SK-N-SH (cell line): Measurements from ENCODE around the gene SNRPN. TPM values are rescaled to one million over a fixed set of nuclear protein-coding genes. Genes with fewer than 3 reads are reported as not detected.
"Not testable (repeated sequence)": the region's sequence is repeated elsewhere in the genome, so short reads cannot be mapped to it uniquely, and the experiment has no call there.

Source experiments
- CTCF ChIA-PET: fragments of 300-600, 350-600 bp; formaldehyde crosslinking; extraction: SDS; loops from one replicate; lab custom pipeline; 2021; lab: Yijun Ruan, JAX
- POLR2A ChIA-PET: fragments of 350-600 bp; sonication (Branson Sonifier 250); formaldehyde crosslinking; extraction: SDS; loops from one replicate; lab custom pipeline; 2020; ENCODE audit warnings: antibody characterized with exemption, inconsistent platforms; lab: Yijun Ruan, JAX
- DNase-seq: peaks from one replicate; pipeline ENCODE4 v3.0.0; 2012
- H2AFZ ChIP-seq: fragments of 200-600 bp; sonication (generic); 2 replicates; pipeline ENCODE4 v1.8.1; 2016; ENCODE audit warnings: antibody characterized with exemption, mild to moderate bottlenecking, low read depth
- H3F3A ChIP-seq: fragments of 200-600 bp; sonication (generic); replicated peaks from 2 replicates; pipeline ENCODE3; 2016; ENCODE audit warnings: antibody characterized with exemption, mild to moderate bottlenecking; ENCODE audit not compliant: insufficient read depth
- H3K27ac ChIP-seq, 2 experiments: fragments of 200-500 bp in 1 of 2; fragments of 200-600 bp in 1 of 2; sonication (Bioruptor generic) in 1 of 2; sonication (generic), shearing (Covaris generic) in 1 of 2; 2 replicates each; pipeline versions ENCODE4 v1.5.1 to v1.6.1; 2014 to 2016; ENCODE audit warnings: low read depth in 2 of 2, inconsistent platforms in 1 of 2, low read length in 1 of 2, mild to moderate bottlenecking in 1 of 2, mixed read lengths in 1 of 2
- H3K27me3 ChIP-seq: fragments of 200-600 bp; sonication (generic), shearing (Covaris generic); 2 replicates; pipeline ENCODE4 v1.6.1; 2016; ENCODE audit warnings: mixed run types; ENCODE audit not compliant: insufficient read depth
- H3K36me3 ChIP-seq, 2 experiments: fragments of 200-500 bp in 1 of 2; fragments of 200-600 bp in 1 of 2; sonication (Bioruptor generic) in 1 of 2; sonication (generic) in 1 of 2; replicated peaks in 1 of 2; 2 replicates each; pipeline versions ENCODE3 to v1.5.1; 2014 to 2016; ENCODE audit warnings: low read length in 1 of 2, mild to moderate bottlenecking in 1 of 2; ENCODE audit not compliant: insufficient read depth in 2 of 2, control insufficient read depth in 1 of 2
- H3K4me1 ChIP-seq, 2 experiments: fragments of 200-500 bp in 1 of 2; fragments of 200-600 bp in 1 of 2; sonication (Bioruptor generic) in 1 of 2; sonication (generic), shearing (Covaris generic) in 1 of 2; 2 replicates each; pipeline versions ENCODE4 v1.5.1 to v1.6.1; 2014 to 2016; ENCODE audit warnings: low read depth in 1 of 2, low read length in 1 of 2, mixed run types in 1 of 2; ENCODE audit not compliant: insufficient read depth in 2 of 2, control insufficient read depth in 1 of 2
- H3K4me2 ChIP-seq: fragments of 200-600 bp; sonication (generic), shearing (Covaris generic); 2 replicates; pipeline ENCODE4 v1.6.1; 2017; ENCODE audit warnings: mixed run types
- H3K4me3 ChIP-seq, 2 experiments: fragments of 200-500 bp in 1 of 2; fragments of 200-600 bp in 1 of 2; sonication (Bioruptor generic) in 1 of 2; sonication (generic), shearing (Covaris generic) in 1 of 2; 2 replicates each; pipeline versions ENCODE4 v1.5.1 to v1.8.1; 2014 to 2016; ENCODE audit warnings: low read depth in 2 of 2, inconsistent platforms in 1 of 2, low read length in 1 of 2, mild to moderate bottlenecking in 1 of 2, mixed read lengths in 1 of 2, moderate library complexity in 1 of 2
- H3K79me2 ChIP-seq: fragments of 200-600 bp; sonication (generic); 2 replicates; pipeline ENCODE4 v1.8.1; 2017; ENCODE audit warnings: mild to moderate bottlenecking; ENCODE audit not compliant: insufficient read depth
- H3K9ac ChIP-seq: fragments of 200-600 bp; sonication (generic); 2 replicates; pipeline ENCODE4 v1.6.1; 2017; ENCODE audit warnings: mixed run types
- H3K9me2 ChIP-seq: fragments of 200-600 bp; sonication (generic); 2 replicates; pipeline ENCODE4 v1.6.1; 2017; ENCODE audit warnings: mixed run types
- H3K9me3 ChIP-seq: fragments of 200-600 bp; sonication (generic); 2 replicates; pipeline ENCODE4 v1.6.1; 2017; ENCODE audit warnings: mixed run types, mild to moderate bottlenecking, moderate library complexity
- H4K20me1 ChIP-seq: fragments of 200-600 bp; sonication (generic); 2 replicates; pipeline ENCODE4 v1.6.1; 2017; ENCODE audit warnings: mild to moderate bottlenecking, mixed run types; ENCODE audit not compliant: insufficient read depth
- ELF1 ChIP-seq: IDR thresholded peaks from 2 replicates; pipeline ENCODE4 v1.4.0; 2012
- EZH2phosphoT487 ChIP-seq: fragments of 200-600 bp; sonication (generic); IDR thresholded peaks from 2 replicates; pipeline ENCODE4 v1.6.1; 2017; ENCODE audit warnings: low read depth, mixed run types, mild to moderate bottlenecking, antibody characterized with exemption, moderate library complexity, borderline replicate concordance
- FOSL2 ChIP-seq: IDR thresholded peaks from 2 replicates; pipeline ENCODE4 v1.4.0; 2012; ENCODE audit warnings: low read depth, mild to moderate bottlenecking, moderate library complexity, borderline replicate concordance
- FOXJ3 ChIP-seq: sonication (generic); formaldehyde crosslinking; IDR thresholded peaks from 2 replicates; pipeline ENCODE4 v1.5.1; 2020; ENCODE audit warnings: mild to moderate bottlenecking, missing genetic modification reagents
- GABPA ChIP-seq: IDR thresholded peaks from 2 replicates; pipeline ENCODE4 v1.4.0; 2012; ENCODE audit warnings: low read depth, mild to moderate bottlenecking
- MXI1 ChIP-seq: IDR thresholded peaks from 2 replicates; pipeline ENCODE4 v1.6.1; 2012; ENCODE audit warnings: mild to moderate bottlenecking, low read depth, low read length, improper control_type of control experiment
- NFIC ChIP-seq: IDR thresholded peaks from 2 replicates; pipeline ENCODE4 v1.4.0; 2012; ENCODE audit warnings: borderline replicate concordance
- RAD21 ChIP-seq: IDR thresholded peaks from 2 replicates; pipeline ENCODE4 v1.6.1; 2012; ENCODE audit warnings: mild to moderate bottlenecking, low read length
- RFX5 ChIP-seq: IDR thresholded peaks from 2 replicates; pipeline ENCODE4 v1.6.1; 2012; ENCODE audit warnings: mild to moderate bottlenecking, improper control_type of control experiment, low read length
- SIN3A ChIP-seq: IDR thresholded peaks from 2 replicates; pipeline ENCODE4 v1.6.1; 2012; ENCODE audit warnings: low read depth, mild to moderate bottlenecking, low read length, moderate library complexity, borderline replicate concordance
- SMC3 ChIP-seq: IDR thresholded peaks from 2 replicates; pipeline ENCODE4 v1.6.1; 2012; ENCODE audit warnings: low read depth, low read length, improper control_type of control experiment
- TCF12 ChIP-seq: IDR thresholded peaks from 2 replicates; pipeline ENCODE4 v1.4.0; 2012
- TEAD4 ChIP-seq: IDR thresholded peaks from 2 replicates; pipeline ENCODE4 v1.4.0; 2012; ENCODE audit warnings: mild to moderate bottlenecking, borderline replicate concordance; ENCODE audit not compliant: insufficient read depth
- USF1 ChIP-seq: IDR thresholded peaks from 2 replicates; pipeline ENCODE4 v1.4.0; 2012; ENCODE audit warnings: low read depth, borderline replicate concordance
- YY1 ChIP-seq: IDR thresholded peaks from 2 replicates; pipeline ENCODE4 v1.4.0; 2012; ENCODE audit warnings: low read depth, mild to moderate bottlenecking
- WGBS: methylation state at CpG from one replicate; pipeline ENCODE4 v1.1.6; 2017; ENCODE audit warnings: low lambda C conversion rate; 5-methylcytosine and 5-hydroxymethylcytosine counted together
- polyA plus RNA-seq, 3 experiments: library from polyadenylated mRNA; depleted of rRNA; stranded (reverse); fragments of >200 nt; gene quantifications; 2 replicates each; pipeline ENCODE4 v1.2.3, GENCODE V29; 2012

Gene SNRPN
- polyA plus RNA-seq, 1 of the 3 experiments (the other 2 are of a cell fraction), result 147 TPM

- H3K9me3 ChIP-seq, result no peaks in the 10 kb centered on the region
- CTCF ChIA-PET, result no interaction called here
- TF ChIP-seq TCF12 (no peak), MXI1 (no peak), RFX5 (no peak), YY1 (no peak), GABPA (no peak), EZH2phosphoT487 (no peak), TEAD4 (no peak)
- TF ChIP-seq, all 33 proteins: peak for 0
- Histone ChIP-seq H3K9me2 (no peaks in the 10 kb centered on the region), H3K9ac (no peak overlapping the region), H3K79me2 (no peaks in the 10 kb centered on the region), H3F3A (no peaks in the 10 kb centered on the region), H3K4me3 (no peak overlapping the region), H3K27me3 (no peaks in the 10 kb centered on the region), H3K4me1 (no peaks in the 10 kb centered on the region), H2AFZ (no peak overlapping the region), H3K27ac (no peak overlapping the region), H3K36me3 (peaks cover 0 to 4% of the 10 kb centered on the region in 2 experiments), H4K20me1 (no peaks in the 10 kb centered on the region), H3K4me2 (no peak overlapping the region)
- DNase-seq, result no peak
- POLR2A ChIA-PET, result no interaction called here
- WGBS, result 59% methylated on average over 14 of the region's 14 CpGs
Observed at GRCh38 chr15:24917431-24917830, 37.4 kb upstream of the SNRPN start.

GRCh38 chr15:24919446-24919845, 35.3 kb upstream of the SNRPN start:
- H3K4me1 ChIP-seq, result no peaks in the 10 kb centered on the region
- CTCF ChIA-PET, result no interaction called here

DNA sequence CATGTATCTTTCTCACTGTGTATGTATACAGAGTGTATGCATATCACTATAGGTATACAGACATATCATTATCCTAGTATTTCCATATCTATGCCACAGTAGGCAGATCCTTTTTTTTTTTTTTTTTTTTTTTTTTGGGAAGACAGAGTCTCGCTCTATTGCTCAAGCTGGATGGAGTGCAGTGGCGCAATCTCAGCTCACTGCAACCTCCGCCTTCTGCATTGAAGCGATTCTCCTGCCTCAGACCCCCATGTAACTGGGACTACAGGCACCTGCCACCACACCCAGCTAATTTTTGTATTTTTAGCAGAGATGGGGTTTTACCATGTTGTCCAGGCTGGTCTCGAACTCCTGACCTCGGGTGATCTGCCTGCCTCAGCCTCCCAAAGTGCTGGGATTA, 32.0 kb upstream of the SNRPN start:
- H3K9me3 ChIP-seq, H4K20me1 ChIP-seq, POLR2A ChIA-PET, DNase-seq, H3K27ac ChIP-seq, H3K27me3 ChIP-seq, H2AFZ ChIP-seq, H3K9ac ChIP-seq, H3F3A ChIP-seq, H3K4me2 ChIP-seq, CTCF ChIA-PET, H3K36me3 ChIP-seq, H3K79me2 ChIP-seq, H3K9me2 ChIP-seq, H3K4me1 ChIP-seq, H3K4me3 ChIP-seq: not testable (repeated sequence)
- 30% methylated on average over 6 of the region's 6 CpGs for WGBS

More at GRCh38 chr15:24919446-24919845, 35.3 kb upstream of the SNRPN start:
- Histone ChIP-seq H3K36me3 (peaks cover 0 to 4% of the 10 kb centered on the region in 2 experiments), H3K9ac (no peak overlapping the region), H3K27ac (no peak overlapping the region), H2AFZ (no peak overlapping the region), H3K4me2 (no peak overlapping the region), H3K4me3 (no peak overlapping the region), H3K27me3 (no peaks in the 10 kb centered on the region), H3K9me2 (no peaks in the 10 kb centered on the region), H3F3A (no peaks in the 10 kb centered on the region), H3K79me2 (no peaks in the 10 kb centered on the region), H3K9me3 (no peaks in the 10 kb centered on the region), H4K20me1 (no peaks in the 10 kb centered on the region)
- no peak for TF ChIP-seq ELF1
- POLR2A ChIA-PET, result no interaction called here
- WGBS, result 28% methylated on average over 2 of the region's 2 CpGs
- DNase-seq, result no peak

- H3K9me3 ChIP-seq, result no peaks in the 10 kb centered on the region
- DNase-seq, result no peak
- no peak overlapping the region for H3K4me3 ChIP-seq
- H3K9me2 ChIP-seq, result no peaks in the 10 kb centered on the region
- no peak overlapping the region for H2AFZ ChIP-seq
- ChIA-PET CTCF (no interaction called here), POLR2A (no interaction called here)
- TF ChIP-seq RFX5 (no peak), SMC3 (no peak), FOSL2 (no peak), FOXJ3 (no peak), NFIC (no peak), SIN3A (no peak), RAD21 (no peak), USF1 (no peak)
- no peaks in the 10 kb centered on the region for H3F3A ChIP-seq
- no peak overlapping the region for H3K27ac ChIP-seq
- WGBS, result 9% methylated on average over 3 of the region's 3 CpGs
- H3K27me3 ChIP-seq, result no peaks in the 10 kb centered on the region
- peaks cover 0 to 4% of the 10 kb centered on the region in 2 experiments for H3K36me3 ChIP-seq
- no peaks in the 10 kb centered on the region for H3K79me2 ChIP-seq
- no peak overlapping the region for H3K4me2 ChIP-seq
- H4K20me1 ChIP-seq, result no peaks in the 10 kb centered on the region
- no peaks in the 10 kb centered on the region for H3K4me1 ChIP-seq
- no peak overlapping the region for H3K9ac ChIP-seq
Observed at GRCh38 chr15:24924153-24924552, 30.6 kb upstream of the SNRPN start.
